Ascending aorta (tissue), 2 donors: Measurements from ENCODE around the gene KCND2. TPM values are rescaled to one million over a fixed set of nuclear protein-coding genes. Genes with fewer than 3 reads are reported as not detected.

Experiments
- DNase-seq, 2 donors: peaks; one replicate each; pipeline ENCODE4 v3.0.0-alpha.2; 2019; ENCODE audit warnings: low spot score in 2 of 2
- H3K27ac ChIP-seq, 2 donors: fragments of 200-600 bp; sonication (generic); one replicate each; pipeline ENCODE4 v1.5.1; 2016 to 2017; ENCODE audit warnings: mild to moderate bottlenecking in 1 of 2
- H3K27me3 ChIP-seq: fragments of 200-600 bp; sonication (generic); one replicate; pipeline ENCODE4 v1.5.1; 2017
- H3K36me3 ChIP-seq, 2 donors: fragments of 200-600 bp; sonication (generic); one replicate each; pipeline ENCODE4 v1.5.1; 2016
- H3K4me1 ChIP-seq, 2 donors: fragments of 200-600 bp; sonication (generic); one replicate each; pipeline ENCODE4 v1.5.1; 2016 to 2017; ENCODE audit warnings: mild to moderate bottlenecking in 1 of 2
- H3K4me3 ChIP-seq, 2 donors: fragments of 200-600 bp; sonication (generic); one replicate each; pipeline ENCODE4 v1.5.1; 2016 to 2017; ENCODE audit warnings: mild to moderate bottlenecking in 1 of 2
- H3K9me3 ChIP-seq, 2 donors: fragments of 200-600 bp; sonication (generic); one replicate each; pipeline ENCODE4 v1.5.1; 2016
- CTCF ChIP-seq, 3 experiments: fragments of 200-600 bp in 2 of 3; fragments of 450-650 bp in 1 of 3; sonication (generic) in 2 of 3; IDR thresholded peaks; one replicate each; pipeline ENCODE4 v1.5.1; 2016 to 2019; ENCODE audit warnings: antibody characterized with exemption in 3 of 3, mild to moderate bottlenecking in 1 of 3, moderate library complexity in 1 of 3
- intact Hi-C: fragments of 100-400 bp; cut with DNase I; formaldehyde crosslinking; loops from one replicate; pipeline ENCODE4 v1.15.1; 2023
- total RNA-seq: library from RNA; depleted of rRNA; stranded (reverse); fragments of >200 nt; gene quantifications from one replicate; pipeline ENCODE4 v1.1.0, GENCODE V29; 2016

Gene KCND2
- total RNA-seq, 1 donor from 2014 or later, result 0.21 TPM

DNA sequence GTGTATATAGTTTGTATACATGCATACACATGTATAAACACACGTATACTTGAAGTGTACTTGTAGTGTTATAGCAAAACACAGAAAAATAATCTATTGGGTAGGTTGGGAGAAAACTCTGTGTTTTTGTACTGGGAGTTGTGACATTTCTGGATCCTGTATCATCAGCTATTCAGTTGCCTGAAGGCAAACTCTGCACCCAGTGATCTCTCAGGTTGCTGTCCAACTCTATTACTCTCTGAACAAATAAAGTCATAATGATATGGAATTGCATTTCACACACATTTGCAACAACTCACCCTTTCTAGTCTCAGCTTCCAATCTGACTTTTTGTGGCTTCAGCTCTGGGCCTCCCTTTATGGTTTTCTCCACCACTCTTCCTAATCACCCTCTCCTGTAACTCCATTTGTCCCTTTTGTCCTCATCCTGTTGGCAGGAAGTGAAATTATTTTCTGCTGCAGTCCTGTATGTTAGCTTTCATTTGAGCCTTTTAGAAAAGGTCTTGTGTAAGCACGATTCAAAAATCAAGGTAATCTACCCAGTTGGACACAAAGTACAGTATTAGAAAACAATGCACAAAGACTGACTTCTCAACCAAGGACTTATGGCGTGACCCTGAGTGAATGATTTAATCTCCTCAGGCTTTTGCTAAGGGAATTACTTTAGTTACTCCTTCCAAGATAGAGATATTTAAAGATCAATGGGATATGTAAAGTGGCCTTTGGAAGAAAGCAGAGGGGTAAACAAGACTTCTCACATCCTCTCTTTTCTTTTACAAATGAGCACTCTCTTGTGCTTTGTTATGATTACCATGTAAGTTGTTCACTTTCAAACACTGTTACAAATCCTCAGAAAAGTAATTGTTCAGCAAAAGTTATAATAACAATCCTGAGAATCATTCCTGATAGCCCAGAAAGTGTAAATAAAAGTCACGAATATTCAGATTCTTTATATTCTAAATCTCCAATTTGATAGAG, 249.1 kb downstream of the KCND2 start:
- no peaks in the 10 kb centered on the region for H3K36me3 ChIP-seq
- H3K9me3 ChIP-seq, result no peaks in the 10 kb centered on the region
- TF ChIP-seq CTCF (IDR thresholded peaks at IDR 0.05), result no peak
- H3K4me3 ChIP-seq, result no peak overlapping the region
- H3K27ac ChIP-seq, result no peak overlapping the region
- DNase-seq, result no peak
- no peaks in the 10 kb centered on the region for H3K4me1 ChIP-seq
- H3K27me3 ChIP-seq, result no peaks in the 10 kb centered on the region
- intact Hi-C loops, result no loop called here

DNA sequence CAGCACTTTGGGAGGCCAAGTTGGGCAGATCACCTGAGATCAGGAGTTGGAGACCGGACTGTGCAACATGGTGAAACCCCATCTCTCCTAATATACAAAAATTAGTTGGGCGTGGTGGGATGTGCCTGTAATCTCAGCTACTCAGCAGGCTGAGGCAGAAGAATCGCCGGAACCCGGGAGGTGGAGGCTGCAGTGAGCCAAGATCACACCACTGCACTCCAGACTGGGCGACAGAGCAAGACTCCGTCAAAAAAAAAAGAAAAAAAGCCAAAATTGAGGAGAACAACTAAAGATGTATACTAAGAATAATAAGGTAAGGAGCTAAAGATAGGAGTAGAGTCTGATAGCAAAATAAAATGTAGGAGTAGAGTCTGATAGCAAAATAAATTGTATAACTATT, 251.0 kb downstream of the KCND2 start:
- Histone ChIP-seq H3K27ac (no peak overlapping the region), H3K4me1 (no peaks in the 10 kb centered on the region), H3K4me3 (no peak overlapping the region), H3K36me3 (no peaks in the 10 kb centered on the region), H3K27me3 (no peaks in the 10 kb centered on the region), H3K9me3 (no peaks in the 10 kb centered on the region)
- intact Hi-C loops, result no loop called here
- TF ChIP-seq CTCF (IDR thresholded peaks at IDR 0.05), result no peak
- no peak for DNase-seq

DNA sequence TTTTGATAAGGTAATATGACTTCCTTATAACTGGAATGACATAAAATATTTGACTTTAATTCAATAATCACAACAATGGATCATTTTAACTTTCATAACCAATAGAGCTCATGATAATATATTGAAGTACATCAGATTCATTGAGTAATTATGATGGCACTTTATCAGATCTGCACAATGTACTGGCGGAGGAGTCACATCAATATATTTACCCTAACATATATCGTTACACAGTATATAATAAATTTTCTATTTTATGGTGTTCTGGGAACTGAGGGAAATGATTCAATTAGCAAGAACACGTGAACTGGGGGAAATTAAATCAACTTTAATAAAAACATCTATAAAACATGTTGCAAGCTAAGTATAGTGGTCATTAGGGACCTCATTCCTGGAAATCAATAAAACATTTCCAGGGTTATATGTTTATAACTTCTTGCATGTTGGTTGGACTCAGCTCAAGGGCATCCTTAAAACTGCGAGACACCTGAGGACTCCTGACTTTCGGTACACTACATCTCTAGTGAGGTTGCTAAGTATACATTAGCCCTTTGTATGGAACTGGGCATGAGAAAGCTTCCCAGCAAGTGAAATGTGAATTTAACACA, 254.0 kb downstream of the KCND2 start:
- Histone ChIP-seq H3K27me3 (no peaks in the 10 kb centered on the region), H3K9me3 (no peaks in the 10 kb centered on the region), H3K4me3 (no peak overlapping the region), H3K4me1 (no peaks in the 10 kb centered on the region), H3K27ac (no peak overlapping the region), H3K36me3 (no peaks in the 10 kb centered on the region)
- no peak for TF ChIP-seq CTCF (IDR thresholded peaks at IDR 0.05)
- intact Hi-C loops, result no loop called here
- no peak for DNase-seq

DNA sequence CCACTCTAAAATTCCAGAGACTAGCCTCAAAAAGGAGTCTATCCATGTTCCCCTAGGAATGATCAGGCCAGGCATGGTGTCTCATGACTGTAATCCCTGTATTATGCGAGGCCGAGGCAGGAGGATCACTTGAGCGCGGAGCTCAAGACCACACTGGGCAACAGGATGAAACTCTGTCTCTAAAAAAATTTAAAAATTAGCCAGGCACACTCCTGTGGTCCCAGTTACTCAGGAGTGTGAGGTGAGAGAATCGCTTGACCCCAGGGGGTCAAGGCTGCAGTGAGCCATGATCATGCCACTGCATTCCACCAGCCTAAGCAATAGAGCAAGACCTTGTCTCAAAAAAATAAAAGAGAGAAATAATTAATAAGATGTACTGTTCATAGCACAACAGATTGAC, 256.8 kb downstream of the KCND2 start:
- intact Hi-C loops, result no loop called here
- no peaks in the 10 kb centered on the region for H3K9me3 ChIP-seq
- no peak for DNase-seq

GRCh38 chr7:120538335-120538734, 265.4 kb downstream of the KCND2 start:
- H3K27ac ChIP-seq, result no peak overlapping the region
- H3K36me3 ChIP-seq, result no peaks in the 10 kb centered on the region
- intact Hi-C loops, result no loop called here
- no peaks in the 10 kb centered on the region for H3K4me1 ChIP-seq
- H3K9me3 ChIP-seq, result no peaks in the 10 kb centered on the region
- H3K4me3 ChIP-seq, result no peak overlapping the region
- no peaks in the 10 kb centered on the region for H3K27me3 ChIP-seq
- no peak for TF ChIP-seq CTCF (IDR thresholded peaks at IDR 0.05)
- DNase-seq, result no peak

More for the DNA sequence above, 256.8 kb downstream of the KCND2 start:
- Histone ChIP-seq H3K4me3 (no peak overlapping the region), H3K27ac (no peak overlapping the region), H3K27me3 (no peaks in the 10 kb centered on the region), H3K4me1 (no peaks in the 10 kb centered on the region), H3K36me3 (no peaks in the 10 kb centered on the region)
- TF ChIP-seq CTCF (IDR thresholded peaks at IDR 0.05), result no peak
